Activated CD8-positive, alpha-beta memory T cell treated with anti-CD3 and anti-CD28 coated beads for 24 hours (primary cell): ENCODE data around the gene OS9.

Experiments used
- DNase-seq: peaks from one replicate; pipeline ENCODE4 v3.0.0-alpha.2; 2020

OS9 gene

DNA sequence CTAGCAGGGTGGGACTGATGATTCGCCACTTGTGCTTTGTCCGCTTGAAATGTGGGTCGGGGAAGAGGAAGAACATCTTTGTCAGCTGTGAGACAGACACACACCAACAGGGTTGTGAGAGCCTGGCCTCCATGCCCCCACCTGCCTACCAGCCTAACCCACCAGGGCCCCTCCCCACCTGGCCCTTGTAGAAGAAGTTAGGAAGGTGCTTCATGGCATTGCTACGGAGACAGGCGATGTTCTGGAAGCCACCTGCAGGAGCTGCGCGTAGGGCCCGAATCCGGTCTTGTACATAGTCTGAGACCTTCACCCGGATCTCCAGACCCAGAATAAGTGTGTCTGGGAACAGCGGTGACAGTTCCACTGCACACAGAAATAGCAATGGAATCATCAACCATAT lies 75.7 kb downstream of the OS9 start:
- no peak for DNase-seq

DNA sequence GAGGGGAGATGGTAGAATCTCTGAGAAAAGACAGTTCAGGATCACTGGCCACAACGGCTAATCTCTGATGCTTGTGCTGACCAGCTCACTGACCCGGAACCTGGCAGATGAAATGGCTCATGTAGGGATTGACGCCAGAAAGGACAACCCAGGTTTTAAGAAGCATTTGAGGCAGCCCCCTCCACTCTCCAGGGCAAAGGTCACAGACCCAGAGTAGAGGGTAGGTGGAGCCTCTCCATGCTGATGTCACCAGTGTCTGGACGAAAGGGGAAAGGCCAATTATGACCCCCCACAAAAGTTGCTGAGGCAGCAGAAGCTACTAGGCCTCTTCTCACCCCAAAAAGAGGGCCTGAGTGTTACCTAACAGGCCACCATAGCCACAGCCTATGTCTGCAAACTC lies 76.8 kb downstream of the OS9 start:
- no peak for DNase-seq
